Spleen (tissue), 11 donors: ENCODE data around the gene RAB11FIP4. TPM values are rescaled to one million over a fixed set of nuclear protein-coding genes. Genes with fewer than 3 reads are reported as not detected.

Source experiments
- DNase-seq: peaks from one replicate; pipeline ENCODE4 v3.0.0-alpha.2; 2020
- H3K27ac ChIP-seq, 8 donors: fragments of 200-600 bp; sonication (generic) in 7 of 8; 1 replicate in 4 of 8; 2 replicates in 4 of 8; pipeline versions ENCODE4 v1.5.0 to v1.8.0; 2016 to 2021; ENCODE audit warnings: inconsistent platforms in 4 of 8, mild to moderate bottlenecking in 4 of 8, moderate library complexity in 1 of 8
- H3K27me3 ChIP-seq, 7 donors: fragments of 200-600 bp; sonication (generic) in 6 of 7; replicated peaks in 1 of 7; 1 replicate in 4 of 7; 2 replicates in 3 of 7; pipeline versions ENCODE4 v1.5.0 to v1.8.0; 2016 to 2021; ENCODE audit warnings: inconsistent platforms in 3 of 7, mild to moderate bottlenecking in 1 of 7
- H3K36me3 ChIP-seq, 6 donors: fragments of 200-600 bp; sonication (generic) in 5 of 6; 1 replicate in 4 of 6; 2 replicates in 2 of 6; pipeline versions ENCODE4 v1.5.0 to v1.8.0; 2016 to 2021; ENCODE audit warnings: inconsistent platforms in 2 of 6
- H3K4me1 ChIP-seq, 6 donors: fragments of 200-600 bp; sonication (generic) in 5 of 6; 1 replicate in 3 of 6; 2 replicates in 3 of 6; pipeline versions ENCODE4 v1.5.0 to v1.8.0; 2016 to 2021; ENCODE audit warnings: inconsistent platforms in 3 of 6
- H3K4me3 ChIP-seq, 8 donors: fragments of 200-600 bp; sonication (generic) in 7 of 8; 1 replicate in 4 of 8; 2 replicates in 4 of 8; pipeline versions ENCODE4 v1.5.0 to v1.8.0; 2016 to 2021; ENCODE audit warnings: inconsistent platforms in 4 of 8, mild to moderate bottlenecking in 4 of 8, moderate library complexity in 2 of 8
- H3K9me3 ChIP-seq, 8 donors: fragments of 200-600 bp; sonication (generic) in 7 of 8; 1 replicate in 4 of 8; 2 replicates in 4 of 8; pipeline versions ENCODE4 v1.5.0 to v1.8.0; 2016 to 2021; ENCODE audit warnings: inconsistent platforms in 4 of 8
- POLR2A ChIP-seq, 3 donors: fragments of 450-650 bp; IDR thresholded peaks; one replicate each; pipeline ENCODE4 v1.5.1; 2017; ENCODE audit warnings: antibody characterized with exemption in 3 of 3, mild to moderate bottlenecking in 1 of 3
- POLR2AphosphoS5 ChIP-seq, 3 donors: sonication (generic); formaldehyde crosslinking; IDR thresholded peaks; one replicate each; pipeline ENCODE4 v1.5.1; 2017; ENCODE audit warnings: antibody characterized with exemption in 3 of 3
- WGBS, 5 donors: extraction: QIAGEN DNeasy Blood & Tissue Kit in 3 of 5; methylation state at CpG; one replicate each; pipeline versions ENCODE4 v1.1.5 to v1.1.7; 2013 to 2018; 5-methylcytosine and 5-hydroxymethylcytosine counted together
- intact Hi-C: fragments of 100-400 bp; cut with DNase I; formaldehyde crosslinking; loops from one replicate; pipeline ENCODE4 v1.15.0; 2023; ENCODE audit warnings: low total_unique reads
- polyA plus RNA-seq, 3 donors: library from polyadenylated mRNA; stranded (reverse); fragments of 200-250 nt; gene quantifications; one replicate each; pipeline ENCODE4 v1.2.1, GENCODE V29; 2013
- total RNA-seq, 7 donors: library from RNA; depleted of rRNA in 3 of 7; stranded (reverse); fragments of >200 nt in 3 of 7; fragmentation: NEBNext Ultra II Directional in 4 of 7; extraction: Animal tissue kit (Norgen Biotek cat#: 25700) in 4 of 7; gene quantifications; one replicate each; pipeline versions ENCODE4 v1.1.0 to v1.2.1, GENCODE V29; 2016 to 2021
- TF ChIP-seq, protein P1 (sequence below), 11 experiments: fragments of 200-600 bp in 7 of 11; fragments of 450-650 bp in 4 of 11; sonication (generic) in 4 of 11; IDR thresholded peaks in 8 of 11; conservative IDR thresholded peaks in 3 of 11; 1 replicate in 7 of 11; 2 replicates in 4 of 11; pipeline versions ENCODE4 v1.4.0 to v1.8.0; 2016 to 2021; ENCODE audit warnings: antibody characterized with exemption in 11 of 11, inconsistent platforms in 4 of 11, mild to moderate bottlenecking in 1 of 11
- donor health status: healthy with polysubstance abuse.
- donor health status: DM: no; HTN: no; CAD: no; lungs with moderate emphysema.
- donor health status: DM: no; HTN: no; CAD: no.
- donor health status: Bipolar disorder and iron deficiency.
- donor health status: healthy.
- donor health status: DM: no; HTN: no; CAD: no.
- donor health status: DM: yes; HTN: yes; CAD: no.

The RAB11FIP4 gene
- total and polyA plus RNA-seq, 10 donors, result 5.5 to 25.2 (median 20.9) TPM

DNA sequence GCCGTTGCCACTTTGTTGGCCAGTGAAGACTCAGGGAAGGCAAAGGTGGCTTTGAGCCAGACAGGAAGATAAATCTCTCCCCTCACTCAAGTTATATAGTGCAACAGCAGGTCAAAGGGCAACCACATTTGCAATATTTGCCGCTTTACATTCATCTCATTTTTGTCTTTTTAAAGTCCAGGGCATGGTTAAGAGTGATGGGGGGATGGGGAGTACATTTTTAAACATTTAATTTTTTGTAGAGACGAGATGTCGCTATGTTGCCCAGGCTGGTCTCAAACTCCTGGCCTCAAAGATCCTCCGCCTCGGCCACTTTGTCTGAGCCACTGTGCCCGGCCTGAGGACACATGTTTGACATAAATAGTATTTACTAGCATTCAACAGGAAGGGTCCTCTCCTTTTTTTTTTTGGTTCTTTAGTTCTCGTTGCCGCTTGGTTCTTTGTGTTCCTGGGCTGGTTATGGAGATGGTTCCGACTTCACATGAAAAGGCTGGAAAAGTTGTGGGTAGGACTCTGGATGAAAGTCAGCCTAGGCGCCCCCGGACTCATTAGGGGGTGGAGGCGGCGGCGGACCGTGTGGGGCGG lies 95.7 kb downstream of the RAB11FIP4 start:
- intact Hi-C loops, result no loop called here
- TF ChIP-seq POLR2A (IDR thresholded peaks at IDR 0.05) (no peak), POLR2AphosphoS5 (IDR thresholded peaks at IDR 0.05) (no peak)
- TF ChIP-seq, protein P1, sequence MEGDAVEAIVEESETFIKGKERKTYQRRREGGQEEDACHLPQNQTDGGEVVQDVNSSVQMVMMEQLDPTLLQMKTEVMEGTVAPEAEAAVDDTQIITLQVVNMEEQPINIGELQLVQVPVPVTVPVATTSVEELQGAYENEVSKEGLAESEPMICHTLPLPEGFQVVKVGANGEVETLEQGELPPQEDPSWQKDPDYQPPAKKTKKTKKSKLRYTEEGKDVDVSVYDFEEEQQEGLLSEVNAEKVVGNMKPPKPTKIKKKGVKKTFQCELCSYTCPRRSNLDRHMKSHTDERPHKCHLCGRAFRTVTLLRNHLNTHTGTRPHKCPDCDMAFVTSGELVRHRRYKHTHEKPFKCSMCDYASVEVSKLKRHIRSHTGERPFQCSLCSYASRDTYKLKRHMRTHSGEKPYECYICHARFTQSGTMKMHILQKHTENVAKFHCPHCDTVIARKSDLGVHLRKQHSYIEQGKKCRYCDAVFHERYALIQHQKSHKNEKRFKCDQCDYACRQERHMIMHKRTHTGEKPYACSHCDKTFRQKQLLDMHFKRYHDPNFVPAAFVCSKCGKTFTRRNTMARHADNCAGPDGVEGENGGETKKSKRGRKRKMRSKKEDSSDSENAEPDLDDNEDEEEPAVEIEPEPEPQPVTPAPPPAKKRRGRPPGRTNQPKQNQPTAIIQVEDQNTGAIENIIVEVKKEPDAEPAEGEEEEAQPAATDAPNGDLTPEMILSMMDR (IDR thresholded peaks at IDR 0.05 in 8 of 11, conservative IDR thresholded peaks at IDR 0.05 in 3 of 11), result no peak
- 16 to 23% (median 20%) methylated on average over 16 to 17 of the region's 17 CpGs for WGBS, 5 donors

DNA sequence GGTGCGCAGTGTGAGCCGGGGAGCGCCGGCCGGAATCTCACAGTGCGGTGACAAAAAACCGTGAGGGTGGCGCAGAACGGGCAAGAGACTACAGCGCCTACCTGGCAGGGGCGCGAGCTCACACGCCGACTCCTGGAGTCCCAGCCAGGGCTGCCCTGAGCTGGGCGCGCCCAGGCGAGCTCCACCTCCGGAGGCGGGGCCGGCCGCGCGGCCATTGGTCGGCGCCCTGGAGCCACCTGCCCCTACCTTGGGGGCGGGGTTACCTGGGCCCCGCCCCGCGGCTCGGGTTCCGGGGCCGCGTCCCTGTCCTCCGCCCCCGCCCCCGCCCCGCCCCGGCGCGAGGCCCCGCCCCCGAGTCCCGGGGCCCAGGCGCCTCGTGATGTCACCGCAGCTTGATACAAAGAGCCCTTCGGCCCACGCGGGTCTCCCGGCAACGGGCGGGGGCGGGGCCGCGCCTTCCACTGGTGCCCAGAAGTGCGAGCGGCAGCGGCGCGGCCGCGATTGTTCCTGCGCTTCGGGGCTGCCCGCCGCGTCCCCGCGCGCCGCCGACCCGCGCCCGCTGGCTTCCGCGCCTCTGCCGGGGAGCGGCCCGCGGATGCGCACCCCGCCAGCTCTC lies 96.3 kb downstream of the RAB11FIP4 start:
- Histone ChIP-seq H3K4me1 (peaks cover 37 to 59% (median 58%) of the 10 kb centered on the region in 6 donors), H3K27me3 (peaks cover 0 to 21% (median 3%) of the 10 kb centered on the region in 7 donors), H3K27ac (peak overlapping the region; percentile 72 to 94 (median 83)), H3K36me3 (no peaks in the 10 kb centered on the region), H3K4me3 (peak overlapping the region; percentile 46 to 82 (median 67)), H3K9me3 (no peaks in the 10 kb centered on the region)
- 1 to 2% (median 1%) methylated on average over 16 to 83 of the region's 83 CpGs for WGBS, 5 donors
- intact Hi-C loops, result no loop called here
- TF ChIP-seq POLR2A (IDR thresholded peaks at IDR 0.05) (peak in 2 of 3 donors; percentile 27 to 74), POLR2AphosphoS5 (IDR thresholded peaks at IDR 0.05) (peak; percentile 86 to 87 (median 87))
- TF ChIP-seq, protein P1 (IDR thresholded peaks at IDR 0.05 in 8 of 11, conservative IDR thresholded peaks at IDR 0.05 in 3 of 11), result peak in 3 of 11 experiments; percentile 25 to 27 (median 27)
- DNase-seq, result peak; percentile 99

More for the DNA sequence above, 95.7 kb downstream of the RAB11FIP4 start:
- peak overlapping the region in 7 of 8 donors; percentile 41 to 94 (median 86) for H3K27ac ChIP-seq
- no peaks in the 10 kb centered on the region for H3K9me3 ChIP-seq
- H3K4me1 ChIP-seq, result peaks cover 32 to 53% (median 52%) of the 10 kb centered on the region in 6 donors
- no peaks in the 10 kb centered on the region for H3K36me3 ChIP-seq
- H3K4me3 ChIP-seq, result peak overlapping the region; percentile 13 to 82 (median 67)
- H3K27me3 ChIP-seq, result peaks cover 0 to 21% (median 3%) of the 10 kb centered on the region in 7 donors
- DNase-seq, result no peak

DNA sequence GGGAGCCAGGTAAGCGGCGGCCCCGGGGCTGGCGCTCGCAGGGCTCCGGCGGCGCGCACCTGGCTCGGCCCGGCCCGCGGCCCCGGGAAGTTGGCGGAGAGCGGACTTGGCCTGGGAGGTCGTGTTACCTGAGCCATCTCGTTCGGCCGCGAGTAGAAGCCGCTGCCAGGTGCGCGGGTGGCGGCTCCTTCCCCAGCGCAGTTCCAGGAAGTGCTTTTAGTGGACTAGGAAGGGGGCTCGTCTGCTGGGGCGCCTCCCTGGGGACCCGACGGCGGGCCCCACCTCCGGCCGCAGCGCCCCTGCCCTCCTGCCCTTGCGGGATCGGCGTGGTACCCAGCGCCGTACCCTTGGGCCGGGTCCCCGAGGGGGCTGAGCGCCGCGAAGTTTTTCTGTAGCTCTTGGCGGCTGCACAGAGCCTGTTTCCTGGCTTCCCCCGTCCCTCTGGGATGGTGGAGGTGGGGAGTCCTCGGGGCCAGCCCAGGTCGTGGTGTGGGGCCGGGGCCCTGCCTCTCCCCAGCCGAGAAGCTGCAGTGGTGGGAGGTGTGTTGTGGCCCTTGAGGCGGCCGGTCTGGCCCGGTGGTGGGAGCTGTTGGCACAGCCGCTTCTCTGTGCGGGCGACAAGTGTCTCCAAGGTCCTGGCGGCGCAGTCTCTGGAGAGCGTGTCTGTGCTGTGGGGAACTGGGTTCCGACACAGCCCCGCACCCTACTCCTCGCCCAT lies 96.9 kb downstream of the RAB11FIP4 start:
- Histone ChIP-seq H3K9me3 (no peaks in the 10 kb centered on the region), H3K36me3 (no peaks in the 10 kb centered on the region), H3K4me3 (peak overlapping the region; percentile 46 to 82 (median 67)), H3K27ac (peak overlapping the region; percentile 72 to 94 (median 83)), H3K4me1 (peaks cover 41 to 66% (median 65%) of the 10 kb centered on the region in 6 donors), H3K27me3 (peaks cover 0 to 21% (median 3%) of the 10 kb centered on the region in 7 donors)
- peak; percentile 90 for DNase-seq
- TF ChIP-seq, protein P1 (IDR thresholded peaks at IDR 0.05 in 8 of 11, conservative IDR thresholded peaks at IDR 0.05 in 3 of 11), result no peak
- TF ChIP-seq POLR2AphosphoS5 (IDR thresholded peaks at IDR 0.05) (peak in 1 of 3 donors; percentile 51), POLR2A (IDR thresholded peaks at IDR 0.05) (no peak)
- intact Hi-C loops, result no loop called here
- 2 to 9% (median 4%) methylated on average over 18 to 62 of the region's 62 CpGs for WGBS, 5 donors
